Upper lobe of right lung (tissue), 1 donor: ENCODE data around the gene SKP2. TPM values are rescaled to one million over a fixed set of nuclear protein-coding genes. Genes with fewer than 3 reads are reported as not detected.

Experiments used
- ATAC-seq: fragments of 200-7000 bp; cut with Tn5 transposase; one replicate; pipeline ENCODE4 v1.9.1; 2020; ENCODE audit warnings: mild to moderate bottlenecking, moderate library complexity
- DNase-seq: peaks from one replicate; pipeline ENCODE4 v3.0.0-alpha.2; 2020
- H3K27ac ChIP-seq: fragments of 200-600 bp; one replicate; pipeline ENCODE4 v1.8.0; 2022
- H3K27me3 ChIP-seq: fragments of 200-600 bp; one replicate; pipeline ENCODE4 v1.8.0; 2022; ENCODE audit warnings: mild to moderate bottlenecking
- H3K36me3 ChIP-seq: fragments of 200-600 bp; one replicate; pipeline ENCODE4 v1.8.0; 2022
- H3K4me1 ChIP-seq: fragments of 200-600 bp; one replicate; pipeline ENCODE4 v1.8.0; 2022
- H3K4me3 ChIP-seq: fragments of 200-600 bp; one replicate; pipeline ENCODE4 v1.8.0; 2022; ENCODE audit warnings: mild to moderate bottlenecking
- H3K9me3 ChIP-seq: fragments of 200-600 bp; one replicate; pipeline ENCODE4 v1.8.0; 2022
- intact Hi-C: fragments of 100-400 bp; cut with DNase I; formaldehyde crosslinking; loops from one replicate; pipeline ENCODE4 v1.11.0; 2022
- microRNA-seq: library from miRNA; unstranded; fragments of <30 nt; microRNA quantifications from one replicate; pipeline ENCODE4 v1.2.0, GENCODE V29; 2020; ENCODE audit warnings: borderline microRNAs expressed
- total RNA-seq: library from RNA; stranded (reverse); fragmentation: NEBNext Ultra II Directional; extraction: Animal tissue kit (Norgen Biotek cat#: 25700); gene quantifications from one replicate; pipeline ENCODE4 v1.2.1, GENCODE V29; 2021
- TF ChIP-seq, protein P1 (sequence below): fragments of 200-600 bp; IDR thresholded peaks from one replicate; pipeline ENCODE4 v1.8.0; 2022; ENCODE audit warnings: antibody characterized with exemption
- donor health status: DM: no; HTN: yes; CAD: no; lungs with severe emphysema.

The SKP2 gene
- total RNA-seq, 1 donor from 2014 or later: 12.1 TPM

DNA sequence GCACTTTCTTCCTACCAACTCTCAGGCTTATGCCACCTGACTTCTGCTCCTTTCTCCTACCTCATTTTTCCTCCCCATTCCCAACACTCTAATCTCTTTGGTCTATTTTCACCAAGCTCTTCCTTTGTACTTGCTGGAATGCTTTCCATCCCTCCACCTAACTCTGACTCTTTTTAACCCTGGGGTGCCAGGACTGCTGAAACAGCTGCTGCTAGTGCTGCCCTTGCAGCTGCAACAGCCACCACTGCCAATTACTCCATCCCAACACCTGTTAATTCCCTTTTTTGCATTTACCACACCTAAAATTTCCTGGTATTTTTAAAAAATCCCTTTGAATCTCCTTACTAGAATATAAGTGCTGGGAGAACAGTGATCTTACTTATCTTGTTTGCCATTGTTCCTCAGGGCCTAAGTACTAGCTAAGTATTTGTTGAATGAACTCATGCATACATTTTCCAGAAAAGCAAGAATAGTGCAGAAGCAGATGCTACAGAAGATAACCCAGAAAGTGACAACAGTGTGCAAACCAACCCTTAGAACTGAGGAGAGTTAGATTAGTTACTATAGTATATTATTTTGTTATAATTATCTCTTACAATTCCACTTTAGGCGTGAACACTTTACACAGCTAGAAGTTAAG lies 78.4 kb downstream of the SKP2 start:
- H3K27ac ChIP-seq: no peak overlapping the region
- H3K9me3 ChIP-seq: no peaks in the 10 kb centered on the region
- H3K36me3 ChIP-seq: peaks cover 6% of the 10 kb centered on the region
- no peak overlapping the region for H3K4me3 ChIP-seq
- ATAC-seq: no peak
- intact Hi-C loops: no loop called here
- no peak for DNase-seq
- peaks cover 3% of the 10 kb centered on the region for H3K4me1 ChIP-seq
- TF ChIP-seq, protein P1, sequence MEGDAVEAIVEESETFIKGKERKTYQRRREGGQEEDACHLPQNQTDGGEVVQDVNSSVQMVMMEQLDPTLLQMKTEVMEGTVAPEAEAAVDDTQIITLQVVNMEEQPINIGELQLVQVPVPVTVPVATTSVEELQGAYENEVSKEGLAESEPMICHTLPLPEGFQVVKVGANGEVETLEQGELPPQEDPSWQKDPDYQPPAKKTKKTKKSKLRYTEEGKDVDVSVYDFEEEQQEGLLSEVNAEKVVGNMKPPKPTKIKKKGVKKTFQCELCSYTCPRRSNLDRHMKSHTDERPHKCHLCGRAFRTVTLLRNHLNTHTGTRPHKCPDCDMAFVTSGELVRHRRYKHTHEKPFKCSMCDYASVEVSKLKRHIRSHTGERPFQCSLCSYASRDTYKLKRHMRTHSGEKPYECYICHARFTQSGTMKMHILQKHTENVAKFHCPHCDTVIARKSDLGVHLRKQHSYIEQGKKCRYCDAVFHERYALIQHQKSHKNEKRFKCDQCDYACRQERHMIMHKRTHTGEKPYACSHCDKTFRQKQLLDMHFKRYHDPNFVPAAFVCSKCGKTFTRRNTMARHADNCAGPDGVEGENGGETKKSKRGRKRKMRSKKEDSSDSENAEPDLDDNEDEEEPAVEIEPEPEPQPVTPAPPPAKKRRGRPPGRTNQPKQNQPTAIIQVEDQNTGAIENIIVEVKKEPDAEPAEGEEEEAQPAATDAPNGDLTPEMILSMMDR: no peak
- H3K27me3 ChIP-seq: no peaks in the 10 kb centered on the region

DNA sequence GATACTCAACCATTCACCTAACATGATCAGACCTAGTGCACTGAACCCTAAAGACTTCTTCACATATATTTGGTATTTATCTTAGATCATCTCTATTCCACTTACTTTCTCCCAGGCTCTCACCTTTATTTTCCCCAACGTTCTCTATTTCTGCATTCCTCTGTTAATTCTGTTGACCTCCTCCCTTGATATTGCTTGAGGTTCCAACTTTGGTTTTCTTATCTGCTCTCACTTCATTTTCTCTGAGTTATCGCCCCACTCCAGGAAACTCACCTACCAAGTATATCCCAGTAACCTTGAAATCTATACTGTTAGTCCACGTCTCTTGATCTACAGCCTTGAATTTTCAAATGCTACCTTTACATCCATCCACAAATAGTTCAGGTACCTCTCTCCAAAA lies 80.6 kb downstream of the SKP2 start:
- Histone ChIP-seq H3K27ac (no peak overlapping the region), H3K36me3 (no peaks in the 10 kb centered on the region), H3K27me3 (no peaks in the 10 kb centered on the region), H3K9me3 (no peaks in the 10 kb centered on the region), H3K4me3 (no peak overlapping the region), H3K4me1 (peaks cover 3% of the 10 kb centered on the region)
- no peak for ATAC-seq
- no peak for DNase-seq
- TF ChIP-seq, protein P1: no peak
- intact Hi-C loops: no loop called here

Small RNAs within 50 kb of the gene (microRNA-seq; reads per million reads assigned to microRNA genes)
- gene MIR580: not detected

Other genes starting within 250 kb of the SKP2 start
- gene CAPSL, start 213.5 kb upstream of the SKP2 start, total RNA-seq: not detected
- gene UGT3A1, start 160.7 kb upstream of the SKP2 start, total RNA-seq: not detected
- gene UGT3A2, start 85.2 kb upstream of the SKP2 start, total RNA-seq: not detected
- 10.0 TPM for gene LMBRD2, start 224 bp upstream of the SKP2 start, total RNA-seq
- gene NADK2, start 89.8 kb downstream of the SKP2 start, total RNA-seq: 21.1 TPM
- gene RANBP3L, start 149.8 kb downstream of the SKP2 start, total RNA-seq: 7.1 TPM